ENCODE measurements around the gene SCAPER.

SCAPER gene

DNA sequence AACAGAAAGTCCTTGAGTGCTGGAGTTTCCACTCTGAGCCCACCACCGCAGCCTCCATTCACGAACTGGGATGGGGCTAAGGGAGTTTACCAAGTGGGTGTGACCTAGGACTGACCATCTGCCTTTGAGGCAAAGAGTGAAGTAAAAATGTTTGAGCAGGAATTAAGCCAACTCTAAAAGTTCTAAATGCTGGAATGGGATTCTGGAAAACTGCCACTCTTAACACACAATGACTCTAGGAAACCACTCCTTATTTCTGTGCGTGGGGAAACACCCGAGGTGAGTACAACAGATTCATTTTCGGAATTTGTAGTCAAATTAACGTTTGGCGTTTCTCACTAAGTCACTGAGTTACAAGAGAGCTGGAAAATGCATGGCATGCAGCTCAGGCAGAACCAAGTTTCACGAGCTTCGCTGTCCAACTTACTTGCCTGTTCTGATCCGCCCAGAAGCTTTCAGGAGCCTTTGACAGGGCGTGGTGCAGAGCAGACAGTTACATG lies 537.0 kb downstream of the SCAPER start:
- FAIRE-seq (no peak), DNase-seq (ENCODE audit: low spot score) (no peak)

DNA sequence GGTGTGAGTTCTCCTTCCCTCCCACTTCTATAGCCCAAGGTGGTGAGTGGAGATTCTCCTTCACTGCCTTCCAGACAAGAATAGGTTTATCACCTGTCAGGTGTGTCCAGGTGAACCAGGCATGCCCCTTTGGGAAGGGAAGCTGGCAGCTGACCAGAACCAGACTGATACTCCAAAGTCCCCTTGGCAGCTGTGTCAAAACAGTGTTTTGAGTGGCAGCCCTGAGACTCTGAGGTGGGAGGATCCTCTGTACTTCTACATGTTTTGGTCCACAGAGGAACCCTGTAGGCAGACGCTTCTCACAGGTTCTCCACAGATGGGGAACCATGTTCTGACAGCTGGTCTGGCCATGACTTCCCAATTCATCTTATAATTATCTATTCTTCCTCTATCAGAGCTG lies 538.4 kb downstream of the SCAPER start:
- DNase-seq (ENCODE audit: low spot score) (no peak), FAIRE-seq (no peak)

DNA sequence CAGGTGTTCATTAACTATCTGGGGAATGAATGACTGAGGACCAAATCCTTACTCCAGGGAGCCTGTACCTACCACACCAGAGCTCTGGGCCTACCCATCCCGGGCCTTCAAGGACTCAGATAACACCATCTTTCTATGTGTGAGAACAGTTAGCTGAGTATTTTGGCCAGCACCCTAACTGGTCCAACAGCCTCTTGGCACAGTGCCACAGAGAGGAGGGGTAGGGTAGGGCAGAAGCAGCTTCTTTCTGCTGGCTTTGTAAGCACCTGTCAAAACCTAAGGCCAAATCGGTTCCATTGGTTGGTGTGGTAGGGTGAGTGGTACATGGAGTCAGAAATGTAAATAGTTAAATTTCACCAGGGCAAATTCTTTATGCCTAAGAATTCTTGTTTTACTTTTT lies 541.9 kb downstream of the SCAPER start:
- DNase-seq (ENCODE audit: low spot score) (no peak), FAIRE-seq (no peak)

DNA sequence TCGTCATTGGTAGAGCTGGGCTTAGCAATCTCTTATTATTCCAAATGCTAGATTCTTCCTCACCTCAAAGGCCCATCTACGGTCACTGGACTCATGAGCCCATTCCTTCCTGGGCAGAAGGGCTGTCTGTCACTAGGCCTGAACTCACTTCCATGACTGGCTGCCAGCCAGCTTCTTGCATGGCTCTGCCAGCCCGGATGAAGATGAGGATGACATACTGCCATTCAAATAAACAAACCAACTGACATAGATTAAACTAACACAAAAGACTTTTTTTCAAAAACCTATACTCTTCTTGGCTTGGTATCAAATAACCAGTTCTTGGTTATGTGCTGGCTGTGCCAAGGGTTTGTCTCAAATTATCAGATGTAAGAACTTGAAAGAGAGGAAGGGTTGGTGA lies 544.7 kb downstream of the SCAPER start:
- FAIRE-seq (no peak), DNase-seq (ENCODE audit: low spot score) (no peak)

DNA sequence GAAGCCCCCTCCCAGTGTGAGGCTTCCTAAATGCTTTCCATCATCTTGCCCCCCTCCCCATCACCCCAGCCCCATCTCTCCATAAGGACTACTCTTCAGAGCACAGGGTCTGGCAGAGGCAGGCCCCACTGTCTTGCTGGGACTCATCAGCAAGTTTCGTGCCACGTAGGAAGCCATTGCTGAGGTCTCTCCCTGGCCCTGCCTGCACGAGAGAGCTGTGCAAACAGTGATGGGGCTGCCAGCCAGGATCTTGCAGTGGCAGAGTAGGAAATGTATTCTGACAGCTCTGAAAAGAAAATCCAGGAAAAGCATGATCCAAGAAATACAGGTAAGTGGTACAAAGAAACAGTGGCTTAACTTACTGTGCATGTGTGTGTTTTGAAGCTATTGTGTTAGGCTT lies 546.0 kb downstream of the SCAPER start:
- FAIRE-seq (no peak), DNase-seq (ENCODE audit: low spot score) (no peak)

GRCh38 chr15:76358453-76358852 lies 546.7 kb downstream of the SCAPER start:
- FAIRE-seq (no peak), DNase-seq (ENCODE audit: low spot score) (no peak)

DNA sequence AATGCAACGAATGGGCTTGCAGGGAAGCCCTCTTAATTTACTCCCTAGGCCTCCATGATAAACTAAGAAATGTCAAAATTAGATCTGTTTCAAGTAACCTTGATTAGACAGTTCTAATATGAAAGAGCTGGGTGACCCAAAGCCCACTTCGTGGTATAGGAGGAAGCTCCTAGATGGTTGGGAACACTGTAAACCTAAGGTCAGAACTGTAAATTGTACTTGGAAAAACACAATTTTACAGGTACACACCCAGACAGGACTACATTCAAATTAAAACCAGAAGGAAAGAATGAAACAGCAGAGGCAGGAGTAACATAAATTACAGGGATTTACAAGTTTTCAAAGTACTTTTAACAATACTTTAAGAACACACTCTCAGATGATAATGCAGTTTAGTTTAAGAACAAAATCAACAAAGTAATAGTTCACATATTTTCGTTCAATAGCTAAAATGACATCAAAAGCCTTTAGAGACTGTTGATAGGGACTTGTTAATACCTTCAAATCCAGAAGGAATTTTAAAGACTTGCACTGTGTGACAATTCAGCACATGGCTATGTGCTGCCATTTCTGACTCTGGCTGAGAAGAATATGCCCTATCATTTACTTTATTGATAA lies 550.2 kb downstream of the SCAPER start:
- DNase-seq (ENCODE audit: low spot score) (no peak), FAIRE-seq (no peak)

DNA sequence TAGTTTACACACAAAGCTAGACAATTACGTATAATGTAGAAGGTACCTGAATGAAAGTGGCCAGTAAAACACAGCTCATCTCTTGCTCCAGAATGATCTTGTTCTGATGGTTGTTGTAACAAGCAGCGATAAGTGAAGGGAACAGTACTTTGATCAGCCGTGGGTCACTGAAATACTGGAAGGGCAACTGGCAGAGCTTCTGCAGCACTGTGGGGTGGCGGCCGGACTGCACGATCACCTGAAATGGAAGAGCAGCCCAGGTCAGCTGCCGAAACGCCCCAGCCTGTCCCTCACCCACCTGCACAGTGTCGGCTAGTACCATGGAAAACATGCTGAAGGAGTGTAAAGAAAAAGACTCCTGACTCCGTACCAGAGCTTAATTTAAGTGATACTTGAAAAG lies 551.2 kb downstream of the SCAPER start:
- DNase-seq (ENCODE audit: low spot score) (no peak), FAIRE-seq (no peak)

DNA sequence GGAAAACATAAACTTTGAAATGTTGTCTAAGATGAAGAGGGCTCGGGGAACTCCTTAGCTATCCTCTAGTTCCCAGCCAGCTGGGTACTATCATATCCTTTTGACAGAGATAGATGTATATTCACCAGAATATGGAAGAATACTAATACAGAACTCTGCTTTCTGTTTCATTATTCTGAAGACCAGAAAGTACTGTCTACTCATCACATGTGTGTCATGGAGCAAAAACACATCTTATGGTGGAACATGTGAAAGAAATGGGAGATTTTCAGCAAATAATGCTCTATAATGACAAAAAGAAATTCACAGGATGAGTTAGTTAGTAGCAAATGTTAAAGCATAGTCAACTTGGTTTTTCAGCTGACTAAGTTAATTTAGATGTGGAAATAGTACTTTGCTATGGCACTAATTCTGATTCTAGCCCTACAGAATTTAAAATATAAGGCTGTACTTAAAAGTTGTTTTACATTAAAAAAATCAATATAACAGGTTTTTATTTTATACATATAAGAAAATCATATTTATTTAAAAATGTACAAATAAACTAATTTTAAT lies 552.0 kb downstream of the SCAPER start:
- FAIRE-seq = peak; percentile 25

DNA sequence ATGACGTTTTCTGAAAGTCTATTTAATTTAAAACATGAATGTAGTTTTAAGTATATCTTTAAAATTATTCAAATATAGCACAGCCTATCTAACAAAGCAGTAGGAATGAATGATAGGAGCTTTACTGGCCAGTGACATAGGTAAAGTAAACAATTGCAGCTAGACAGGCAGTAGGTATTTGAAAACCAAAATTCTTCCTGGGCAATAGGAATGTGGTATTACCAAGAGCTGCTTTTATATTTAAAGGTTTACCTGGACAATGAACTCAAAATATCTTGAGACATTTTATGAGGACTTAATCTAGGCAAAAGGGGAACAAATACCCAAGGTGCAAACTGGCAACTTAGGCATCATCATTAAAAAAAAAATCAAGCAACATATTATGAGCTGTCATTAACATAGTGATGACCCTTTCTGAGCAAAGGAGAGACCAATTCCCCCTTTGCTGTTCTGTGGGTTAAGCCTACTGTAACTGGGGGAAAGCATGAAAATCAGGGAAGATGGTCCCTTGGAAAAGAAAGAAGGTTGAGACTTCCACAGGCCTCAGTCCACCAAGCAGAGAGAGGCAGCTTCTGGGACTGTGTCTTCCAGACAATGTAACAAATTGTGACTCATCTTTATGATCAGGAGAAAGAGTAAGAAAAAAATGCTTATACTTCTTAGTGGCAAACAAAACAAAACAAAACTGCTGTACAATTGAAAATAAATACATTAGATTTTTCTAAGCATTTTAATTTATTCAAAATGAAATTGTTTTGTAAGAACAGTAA lies 555.7 kb downstream of the SCAPER start:
- FAIRE-seq = no peak
- no peak for DNase-seq (ENCODE audit: low spot score)

More for the DNA sequence above, 552.0 kb downstream of the SCAPER start:
- DNase-seq (ENCODE audit: low spot score) = no peak

DNA sequence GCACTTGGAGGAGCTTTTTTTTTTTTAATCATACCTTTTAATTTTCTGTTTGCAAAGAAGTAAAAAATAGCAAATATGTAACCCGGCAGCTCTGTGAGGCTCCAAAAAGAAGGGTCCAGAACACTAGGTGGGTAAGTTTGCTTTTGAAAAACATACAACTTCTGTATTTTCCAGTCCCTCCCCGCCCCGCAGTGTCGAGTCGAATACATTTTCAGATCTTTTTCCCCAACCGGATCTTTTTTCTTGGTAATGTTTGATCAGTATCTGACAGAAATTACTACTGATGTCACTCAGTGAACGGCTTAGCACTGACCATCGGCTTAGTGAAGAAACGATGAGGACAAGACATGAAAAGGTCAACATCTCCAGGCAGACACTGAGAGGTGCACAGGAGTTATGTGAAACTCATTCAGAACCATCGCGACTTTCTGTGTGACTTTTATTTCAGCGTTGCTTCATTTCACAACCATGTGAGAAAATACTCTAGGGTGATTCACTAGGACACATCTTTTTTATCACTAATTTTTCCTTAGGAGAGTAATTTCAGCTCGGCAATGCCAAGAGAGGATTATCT lies 557.6 kb downstream of the SCAPER start:
- DNase-seq (ENCODE audit: low spot score) (no peak), FAIRE-seq (no peak)

- DNase-seq (ENCODE audit: low spot score) (no peak), FAIRE-seq (no peak)
These were observed 558.3 kb downstream of the SCAPER start for GRCh38 chr15:76346669-76347481.

DNA sequence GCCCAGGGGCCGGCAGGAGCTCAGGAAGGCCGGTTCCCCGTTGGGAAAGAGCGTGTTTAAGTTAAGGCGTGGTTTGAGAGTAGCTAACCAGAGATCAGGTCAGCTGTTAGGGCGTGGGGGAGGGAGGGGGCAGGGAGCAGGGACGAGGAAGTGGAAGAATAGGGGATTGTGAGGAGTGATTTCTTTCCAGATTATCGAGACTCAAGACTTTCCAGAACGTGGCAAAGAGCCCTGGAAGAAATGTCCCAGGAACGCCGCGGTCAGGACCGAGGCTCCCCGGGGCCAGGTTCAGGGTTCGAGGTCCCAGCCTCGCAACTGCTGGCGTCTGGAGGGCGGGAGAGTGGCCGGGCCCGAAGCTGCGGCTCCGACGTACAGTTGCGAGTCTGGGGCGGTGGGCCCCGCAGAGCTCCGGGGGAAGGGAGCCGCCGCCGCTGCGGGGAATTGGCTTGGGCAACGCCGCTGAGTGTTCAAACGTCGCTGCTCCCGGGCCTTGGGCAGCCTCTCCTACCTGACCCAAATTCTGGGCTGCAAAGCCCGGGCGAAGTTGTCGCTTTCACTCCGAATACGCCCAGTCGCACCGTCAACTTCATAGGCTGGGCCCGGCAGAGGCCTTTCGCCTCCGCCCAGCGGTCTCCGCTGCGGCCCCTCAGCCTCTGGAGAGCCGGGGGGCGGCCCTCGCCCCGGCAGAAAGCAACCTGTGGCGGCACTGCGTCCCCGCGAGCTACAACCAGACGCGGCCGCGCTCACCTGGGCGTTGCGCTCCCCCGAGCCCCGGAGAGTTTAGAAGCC lies 559.1 kb downstream of the SCAPER start:
- DNase-seq (ENCODE audit: low spot score) = no peak
- FAIRE-seq = no peak

- FAIRE-seq (no peak), DNase-seq (ENCODE audit: low spot score) (no peak)
These were observed 559.6 kb downstream of the SCAPER start for GRCh38 chr15:76345583-76345879.

- no peak for DNase-seq (ENCODE audit: low spot score)
- no peak for FAIRE-seq
These were observed 560.1 kb downstream of the SCAPER start for GRCh38 chr15:76344893-76345582.

DNA sequence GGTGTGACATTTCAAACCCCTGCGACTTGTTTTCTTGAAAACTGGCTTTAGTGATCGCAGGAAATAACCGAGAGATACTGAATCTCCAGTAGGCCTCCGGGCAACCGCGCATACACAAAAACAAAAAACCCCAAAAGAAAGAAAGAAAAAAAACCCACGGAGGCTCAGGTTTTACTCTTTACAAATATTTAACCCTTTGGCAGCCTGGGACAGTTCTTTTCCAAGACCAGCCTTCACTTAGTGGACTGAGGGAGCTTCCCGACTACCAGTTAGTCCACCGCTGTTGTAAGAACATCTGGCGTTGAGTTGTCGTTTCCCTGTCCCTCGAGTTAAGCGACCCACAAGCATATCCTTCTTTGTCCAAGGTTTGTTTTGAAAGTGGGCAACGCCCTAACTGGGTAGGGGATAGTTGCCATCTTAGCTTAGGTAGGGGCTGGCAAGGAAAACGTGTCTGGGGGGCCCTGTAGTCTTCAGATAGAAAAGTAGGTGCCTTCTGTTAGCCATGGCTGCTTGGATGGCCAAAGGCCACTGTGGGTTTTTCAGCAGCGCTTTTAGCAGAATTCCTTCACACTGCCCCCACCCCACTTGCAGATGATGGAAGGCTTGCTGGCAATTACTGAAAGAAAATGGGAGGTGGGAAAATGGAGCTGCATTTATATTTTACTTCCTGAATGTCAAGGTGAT lies 561.7 kb downstream of the SCAPER start:
- FAIRE-seq (no peak), DNase-seq (ENCODE audit: low spot score) (no peak)

GRCh38 chr15:76342382-76343201 lies 562.5 kb downstream of the SCAPER start:
- DNase-seq (ENCODE audit: low spot score) (no peak), FAIRE-seq (no peak)

GRCh38 chr15:76342058-76342381 lies 563.1 kb downstream of the SCAPER start:
- no peak for DNase-seq (ENCODE audit: low spot score)
- FAIRE-seq = no peak

Data from RCC 7860 (cell line).